Tibial artery (tissue), 4 donors: ENCODE data around the gene ANKRD45.
"Not testable (repeated sequence)": the region's sequence is repeated elsewhere in the genome, so short reads cannot be mapped to it uniquely, and the experiment has no call there.

Experiments used
- DNase-seq, 2 donors: peaks; one replicate each; pipeline ENCODE4 v3.0.0-alpha.2; 2019
- H3K27ac ChIP-seq, 2 donors: fragments of 200-600 bp; sonication (generic) in 1 of 2; 1 replicate in 1 of 2; 2 replicates in 1 of 2; pipeline ENCODE4 v1.5.1; 2018 to 2019; ENCODE audit warnings: mild to moderate bottlenecking in 1 of 2
- H3K27me3 ChIP-seq, 2 donors: fragments of 200-600 bp; sonication (generic) in 1 of 2; one replicate each; pipeline versions ENCODE4 v1.5.1 to v1.6.0; 2016 to 2019
- H3K36me3 ChIP-seq, 3 donors: fragments of 200-600 bp; sonication (generic) in 2 of 3; one replicate each; pipeline ENCODE4 v1.5.1; 2016 to 2019; ENCODE audit warnings: mild to moderate bottlenecking in 2 of 3
- H3K4me1 ChIP-seq, 4 donors: fragments of 200-600 bp; sonication (generic) in 2 of 4; 1 replicate in 3 of 4; 2 replicates in 1 of 4; pipeline ENCODE4 v1.5.1; 2016 to 2019
- H3K4me3 ChIP-seq, 2 donors: fragments of 200-600 bp; sonication (generic) in 1 of 2; 1 replicate in 1 of 2; 2 replicates in 1 of 2; pipeline ENCODE4 v1.5.1; 2018 to 2019; ENCODE audit warnings: mild to moderate bottlenecking in 2 of 2
- H3K9me3 ChIP-seq, 3 donors: fragments of 200-600 bp; sonication (generic) in 1 of 3; one replicate each; pipeline ENCODE4 v1.5.1; 2016 to 2019
- intact Hi-C: fragments of 100-400 bp; cut with DNase I; formaldehyde crosslinking; loops from one replicate; pipeline ENCODE4 v1.15.0; 2023; ENCODE audit warnings: low total_unique reads
- TF ChIP-seq, protein P1 (sequence below), 2 experiments: fragments of 200-600 bp in 1 of 2; fragments of 450-650 bp in 1 of 2; IDR thresholded peaks; one replicate each; pipeline ENCODE4 v1.5.1; 2017 to 2019; ENCODE audit warnings: antibody characterized with exemption in 2 of 2, mild to moderate bottlenecking in 1 of 2, moderate library complexity in 1 of 2

ANKRD45 gene

DNA sequence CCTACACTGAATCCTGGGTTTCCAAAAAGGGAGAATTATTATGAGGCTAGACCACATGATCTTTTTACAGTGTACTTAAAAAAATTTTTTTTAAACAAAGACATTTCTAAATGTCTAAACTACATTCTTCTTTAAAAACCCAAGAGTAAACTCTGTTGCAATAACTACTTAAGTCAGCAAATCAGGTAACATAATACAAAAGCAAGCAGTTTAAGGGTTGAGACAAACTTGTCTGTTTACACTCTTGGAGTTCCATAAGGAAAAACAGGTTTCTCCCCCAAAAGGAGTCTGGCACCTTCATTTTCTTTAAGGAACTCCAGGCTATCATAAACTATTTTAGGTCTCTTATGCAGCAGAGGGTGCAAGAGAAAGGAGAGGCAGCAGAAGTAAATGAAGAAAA is 12.5 kb upstream of the ANKRD45 start:
- H3K4me1 ChIP-seq: no peaks in the 10 kb centered on the region
- no peaks in the 10 kb centered on the region for H3K27me3 ChIP-seq
- DNase-seq: no peak
- no peak overlapping the region for H3K4me3 ChIP-seq
- TF ChIP-seq, protein P1, sequence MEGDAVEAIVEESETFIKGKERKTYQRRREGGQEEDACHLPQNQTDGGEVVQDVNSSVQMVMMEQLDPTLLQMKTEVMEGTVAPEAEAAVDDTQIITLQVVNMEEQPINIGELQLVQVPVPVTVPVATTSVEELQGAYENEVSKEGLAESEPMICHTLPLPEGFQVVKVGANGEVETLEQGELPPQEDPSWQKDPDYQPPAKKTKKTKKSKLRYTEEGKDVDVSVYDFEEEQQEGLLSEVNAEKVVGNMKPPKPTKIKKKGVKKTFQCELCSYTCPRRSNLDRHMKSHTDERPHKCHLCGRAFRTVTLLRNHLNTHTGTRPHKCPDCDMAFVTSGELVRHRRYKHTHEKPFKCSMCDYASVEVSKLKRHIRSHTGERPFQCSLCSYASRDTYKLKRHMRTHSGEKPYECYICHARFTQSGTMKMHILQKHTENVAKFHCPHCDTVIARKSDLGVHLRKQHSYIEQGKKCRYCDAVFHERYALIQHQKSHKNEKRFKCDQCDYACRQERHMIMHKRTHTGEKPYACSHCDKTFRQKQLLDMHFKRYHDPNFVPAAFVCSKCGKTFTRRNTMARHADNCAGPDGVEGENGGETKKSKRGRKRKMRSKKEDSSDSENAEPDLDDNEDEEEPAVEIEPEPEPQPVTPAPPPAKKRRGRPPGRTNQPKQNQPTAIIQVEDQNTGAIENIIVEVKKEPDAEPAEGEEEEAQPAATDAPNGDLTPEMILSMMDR (IDR thresholded peaks at IDR 0.05): no peak
- no peak overlapping the region for H3K27ac ChIP-seq
- H3K9me3 ChIP-seq: no peaks in the 10 kb centered on the region
- intact Hi-C loops: no loop called here
- H3K36me3 ChIP-seq: no peaks in the 10 kb centered on the region

DNA sequence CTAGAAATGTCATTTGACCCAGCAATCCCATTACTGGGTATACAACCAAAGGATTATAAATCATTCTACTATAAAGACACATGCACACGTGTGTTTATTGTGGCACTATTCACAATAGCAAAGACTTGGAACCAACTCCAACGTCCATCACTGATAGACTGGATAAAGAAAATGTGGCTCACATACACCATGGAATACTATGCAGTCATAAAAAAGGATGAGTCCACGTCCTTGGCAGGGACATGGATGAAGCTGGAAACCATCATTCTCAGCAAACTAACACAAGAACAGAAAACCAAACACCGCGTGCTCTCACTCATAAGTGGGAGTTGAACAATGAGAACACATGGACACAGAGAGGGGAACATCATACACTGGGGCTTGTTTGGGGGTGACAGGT is 10.5 kb upstream of the ANKRD45 start:
- H3K27me3 ChIP-seq, DNase-seq, H3K4me1 ChIP-seq, H3K27ac ChIP-seq, intact Hi-C loops, H3K9me3 ChIP-seq, H3K4me3 ChIP-seq, H3K36me3 ChIP-seq: not testable (repeated sequence)

- H3K4me1 ChIP-seq, H3K4me3 ChIP-seq, H3K9me3 ChIP-seq, H3K27me3 ChIP-seq, intact Hi-C loops, H3K36me3 ChIP-seq, DNase-seq, H3K27ac ChIP-seq: not testable (repeated sequence)
These were observed 4.8 kb upstream of the ANKRD45 start for GRCh38 chr1:173674496-173674895.

DNA sequence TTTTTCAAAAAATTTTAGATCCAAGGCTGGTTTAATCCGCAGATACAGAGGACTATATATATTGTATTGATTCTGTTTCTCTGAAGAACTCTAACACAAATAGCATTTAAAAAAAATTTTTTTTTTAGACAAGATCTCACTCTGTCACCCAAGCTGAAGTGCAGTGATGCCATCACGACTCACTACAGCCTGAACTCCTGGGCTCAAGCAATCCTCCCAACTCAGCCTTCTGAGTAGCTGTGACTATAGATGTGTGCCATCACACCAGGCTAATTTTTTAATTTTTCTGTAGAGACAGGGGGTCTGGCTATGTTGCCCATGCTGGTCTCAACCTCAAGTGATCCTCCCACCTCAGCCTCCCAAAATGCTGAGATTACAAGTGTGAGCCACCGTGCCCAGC is 3.0 kb downstream of the ANKRD45 start:
- no peaks in the 10 kb centered on the region for H3K36me3 ChIP-seq
- H3K9me3 ChIP-seq: no peaks in the 10 kb centered on the region
- H3K4me3 ChIP-seq: no peak overlapping the region
- H3K27ac ChIP-seq: no peak overlapping the region
- H3K27me3 ChIP-seq: peaks cover 0 to 13% of the 10 kb centered on the region in 2 donors
- H3K4me1 ChIP-seq: peaks cover 0 to 5% (median 4%) of the 10 kb centered on the region in 4 donors
- intact Hi-C loops: no loop called here
- TF ChIP-seq, protein P1 (IDR thresholded peaks at IDR 0.05): no peak
- no peak for DNase-seq

DNA sequence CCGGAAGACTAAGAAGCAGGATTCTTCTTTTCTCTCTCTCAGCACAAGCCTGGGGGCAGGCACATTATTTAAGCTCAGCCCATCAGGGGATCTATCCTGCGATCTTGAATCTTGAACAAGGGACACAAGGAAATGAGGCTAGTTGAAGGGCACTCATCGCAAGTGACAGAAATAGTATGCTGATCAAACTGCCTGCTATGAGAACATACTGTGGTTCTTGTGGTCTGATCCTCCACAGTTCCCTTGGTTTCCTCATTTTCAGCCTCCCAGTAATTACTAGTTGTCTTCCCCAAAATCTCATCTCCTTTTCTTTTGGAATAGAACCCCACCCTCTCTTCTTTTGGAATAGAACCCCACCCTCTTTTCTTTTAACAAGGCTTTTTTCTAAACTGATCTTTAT is 6.5 kb downstream of the ANKRD45 start:
- no peak overlapping the region for H3K27ac ChIP-seq
- H3K9me3 ChIP-seq: no peaks in the 10 kb centered on the region
- TF ChIP-seq, protein P1 (IDR thresholded peaks at IDR 0.05): no peak
- H3K4me1 ChIP-seq: no peaks in the 10 kb centered on the region
- no peak for DNase-seq
- intact Hi-C loops: no loop called here
- no peaks in the 10 kb centered on the region for H3K27me3 ChIP-seq
- no peaks in the 10 kb centered on the region for H3K36me3 ChIP-seq
- H3K4me3 ChIP-seq: no peak overlapping the region

- TF ChIP-seq, protein P1 (IDR thresholded peaks at IDR 0.05): no peak
These were observed 7.9 kb downstream of the ANKRD45 start for GRCh38 chr1:173661763-173662162.

GRCh38 chr1:173661271-173661670 is 8.4 kb downstream of the ANKRD45 start:
- Histone ChIP-seq H3K27me3 (no peaks in the 10 kb centered on the region), H3K4me3 (no peak overlapping the region), H3K27ac (no peak overlapping the region), H3K4me1 (no peaks in the 10 kb centered on the region), H3K36me3 (no peaks in the 10 kb centered on the region), H3K9me3 (peaks cover 0 to 3% (median 0%) of the 10 kb centered on the region in 3 donors)
- TF ChIP-seq, protein P1 (IDR thresholded peaks at IDR 0.05): no peak
- intact Hi-C loops: no loop called here
- no peak for DNase-seq

More at GRCh38 chr1:173661763-173662162, 7.9 kb downstream of the ANKRD45 start:
- no peaks in the 10 kb centered on the region for H3K27me3 ChIP-seq
- H3K4me1 ChIP-seq: no peaks in the 10 kb centered on the region
- no peaks in the 10 kb centered on the region for H3K9me3 ChIP-seq
- intact Hi-C loops: no loop called here
- no peak overlapping the region for H3K4me3 ChIP-seq
- H3K36me3 ChIP-seq: no peaks in the 10 kb centered on the region
- no peak overlapping the region for H3K27ac ChIP-seq
- no peak for DNase-seq
